Activated CD4-positive, CD25-positive, alpha-beta regulatory T cell (primary cell): ENCODE data around the gene CPNE5.
"Not testable (repeated sequence)": the region's sequence is repeated elsewhere in the genome, so short reads cannot be mapped to it uniquely, and the experiment has no call there.

Experiments used
- DNase-seq, 4 experiments: peaks; one replicate each; lab custom pipeline; 2025; lab: John Stamatoyannopoulos, UW

The CPNE5 gene

DNA sequence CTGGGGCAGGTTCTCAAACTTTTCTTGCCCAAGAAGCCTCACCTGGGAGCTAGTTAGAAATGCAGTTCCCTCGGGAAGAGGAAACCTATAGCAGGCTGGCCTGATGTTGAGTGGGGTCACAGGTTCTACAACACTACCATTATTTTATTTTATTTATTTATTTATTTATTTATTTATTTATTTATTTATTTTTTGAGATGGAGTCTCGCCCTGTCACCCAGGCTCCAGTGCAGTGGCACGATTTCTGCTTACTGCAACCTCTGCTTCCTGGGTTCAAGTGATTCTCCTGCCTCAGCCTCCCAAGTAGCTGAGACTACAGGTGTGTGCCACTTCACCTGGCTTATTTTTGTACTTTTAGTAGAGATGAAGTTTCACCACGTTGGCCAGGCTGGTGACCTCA lies 115.3 kb downstream of the CPNE5 start:
- not testable (repeated sequence) for DNase-seq

DNA sequence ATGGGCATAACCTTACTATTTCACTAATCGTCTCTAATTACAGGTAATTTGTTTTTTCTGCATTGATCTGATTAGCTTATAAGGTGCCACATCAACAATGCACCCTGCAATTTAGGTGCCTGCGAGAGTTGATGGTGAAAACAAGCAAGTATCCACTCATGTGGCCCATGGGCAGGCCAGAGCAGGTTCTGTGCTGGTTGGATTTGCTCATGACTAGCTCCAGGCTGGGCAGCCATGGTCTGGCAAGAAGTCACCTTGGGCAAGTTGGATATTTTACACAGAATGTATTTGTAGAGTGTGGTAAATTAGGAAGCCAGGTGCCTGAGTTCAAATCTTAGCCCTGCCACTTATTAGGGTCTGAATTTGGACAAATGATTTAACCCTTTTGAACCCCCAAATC lies 116.4 kb downstream of the CPNE5 start:
- no peak for DNase-seq

DNA sequence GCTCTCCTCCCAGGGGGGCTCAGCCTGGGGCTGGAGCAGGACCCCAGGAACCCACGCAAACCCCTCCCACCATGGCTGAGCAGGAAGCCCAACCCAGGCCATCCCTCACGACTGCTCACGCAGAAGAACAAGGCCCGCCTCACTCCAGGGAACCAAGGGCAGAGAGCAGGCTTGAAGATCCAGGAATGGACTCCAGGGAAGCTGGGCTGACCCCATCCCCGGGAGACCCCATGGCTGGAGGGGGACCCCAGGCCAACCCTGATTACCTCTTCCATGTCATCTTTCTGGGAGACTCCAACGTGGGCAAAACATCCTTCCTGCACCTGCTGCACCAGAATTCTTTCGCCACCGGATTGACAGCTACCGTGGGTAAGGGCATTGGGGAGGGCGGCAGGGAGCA lies 116.9 kb downstream of the CPNE5 start:
- no peak for DNase-seq

DNA sequence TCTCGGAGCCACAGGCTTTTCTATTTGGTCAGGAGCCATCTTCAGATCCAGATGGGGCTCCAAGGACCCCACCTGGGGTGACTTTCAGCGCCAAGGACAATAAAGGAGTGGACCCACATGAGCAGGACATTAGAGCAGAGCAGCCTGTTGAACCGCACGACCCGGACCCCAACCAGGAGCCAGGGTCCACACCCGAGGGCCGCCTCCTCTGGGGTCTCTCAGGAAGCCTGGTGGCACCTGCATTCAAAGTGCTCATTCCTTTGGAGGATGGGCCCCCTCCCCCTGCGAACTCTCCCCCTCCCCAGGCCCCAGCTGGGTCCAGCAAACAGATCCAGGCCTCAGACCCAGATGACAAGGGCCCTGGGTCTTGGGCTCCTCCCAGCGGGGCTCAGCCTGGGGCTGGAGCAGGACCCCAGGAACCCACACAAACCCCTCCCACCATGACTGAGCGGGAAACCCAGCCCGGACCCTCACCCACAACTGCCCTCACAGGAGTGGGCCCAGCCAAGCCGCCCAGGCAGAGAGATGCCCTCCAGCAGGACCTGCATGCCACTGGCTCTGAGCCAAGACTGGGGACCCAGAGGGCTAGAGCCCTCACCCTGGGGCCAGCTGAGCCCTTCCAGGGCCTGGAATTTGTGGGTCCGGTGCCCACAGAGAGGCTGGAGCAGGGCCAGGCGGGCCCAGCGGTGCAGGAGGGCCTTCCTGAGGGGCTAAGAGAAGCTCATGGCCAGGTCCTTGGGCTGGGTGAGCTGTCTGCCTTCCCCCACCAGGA lies 117.7 kb downstream of the CPNE5 start:
- no peak for DNase-seq

DNA sequence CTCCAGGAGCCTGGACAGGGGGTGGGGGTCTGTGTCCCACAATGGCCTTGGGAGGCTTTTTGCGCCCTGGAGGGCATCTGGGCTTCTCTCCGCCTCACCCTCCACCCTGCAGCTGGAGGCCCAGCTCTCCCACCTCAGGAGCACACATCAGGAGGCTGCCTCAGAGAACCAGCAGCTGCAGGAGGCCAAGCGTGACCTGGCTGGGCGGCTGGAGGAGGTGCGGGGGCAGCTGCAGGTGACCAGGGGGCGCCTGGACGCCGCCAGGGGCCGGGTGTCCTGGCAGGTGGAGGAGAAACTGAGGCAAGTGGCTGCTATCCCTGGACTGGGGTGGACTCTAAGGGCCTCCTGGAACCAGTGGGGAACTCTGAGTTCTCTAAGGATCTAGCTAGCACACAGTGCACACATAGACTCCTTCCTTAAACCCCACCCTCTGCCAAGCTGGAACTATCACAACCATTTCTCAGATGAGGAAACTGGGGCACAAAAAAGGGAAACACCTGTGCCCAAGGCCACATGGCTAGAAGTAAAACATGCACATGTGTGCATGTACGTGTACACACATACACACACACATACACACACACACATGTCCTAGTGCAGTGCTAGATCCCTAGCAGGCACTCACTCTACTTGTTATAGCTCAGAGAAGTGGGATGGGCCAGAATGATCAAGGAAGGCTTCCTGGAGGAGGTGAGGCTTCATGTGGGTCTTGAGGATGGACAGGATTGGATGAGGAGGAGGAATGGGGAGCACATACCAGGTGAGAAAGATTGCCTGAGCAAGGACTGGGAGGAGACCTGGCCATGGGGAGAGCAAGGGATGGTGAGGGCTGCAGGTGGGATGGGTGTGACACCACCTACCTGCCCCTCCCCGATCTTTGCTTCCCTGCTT lies 118.7 kb downstream of the CPNE5 start:
- DNase-seq, result no peak

DNA sequence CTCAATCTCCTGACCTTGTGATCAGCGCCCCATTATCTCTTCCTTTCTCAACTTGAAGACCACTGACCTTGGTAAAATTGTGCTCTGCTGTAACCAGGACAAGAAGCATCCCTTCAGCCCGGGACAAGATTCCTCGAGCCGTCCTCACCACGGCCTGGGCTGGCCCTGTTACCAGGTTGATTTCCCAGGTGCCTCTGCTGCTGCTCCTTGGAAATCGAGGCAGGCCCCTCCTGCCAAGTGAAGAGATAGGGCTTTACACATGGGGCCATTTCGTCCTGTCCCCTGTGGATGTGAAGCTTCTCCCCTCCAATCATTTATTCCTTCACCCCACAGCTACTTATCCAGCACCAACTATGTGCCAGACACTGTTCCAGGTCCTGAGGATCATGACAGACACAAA lies 120.1 kb downstream of the CPNE5 start:
- no peak for DNase-seq

DNA sequence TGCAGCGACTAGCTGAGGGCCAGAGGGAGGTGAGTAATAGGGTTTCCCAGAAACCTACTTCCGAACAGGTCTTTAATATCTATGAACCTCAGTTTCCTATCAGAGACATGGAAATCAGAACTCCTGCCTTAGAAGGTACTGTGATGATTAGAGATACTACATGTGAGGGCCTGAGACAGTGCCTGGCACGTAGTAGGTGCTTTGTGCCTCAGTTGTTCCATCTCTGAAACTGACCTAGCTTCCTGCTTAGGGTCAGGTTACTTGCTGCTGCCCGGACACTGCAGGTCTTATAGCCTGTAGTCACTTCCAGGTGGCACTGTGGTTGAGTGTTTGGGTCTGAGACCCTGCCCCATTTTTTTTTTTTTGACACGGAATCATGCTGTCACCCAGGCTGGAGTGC lies 120.7 kb downstream of the CPNE5 start:
- DNase-seq, result no peak

DNA sequence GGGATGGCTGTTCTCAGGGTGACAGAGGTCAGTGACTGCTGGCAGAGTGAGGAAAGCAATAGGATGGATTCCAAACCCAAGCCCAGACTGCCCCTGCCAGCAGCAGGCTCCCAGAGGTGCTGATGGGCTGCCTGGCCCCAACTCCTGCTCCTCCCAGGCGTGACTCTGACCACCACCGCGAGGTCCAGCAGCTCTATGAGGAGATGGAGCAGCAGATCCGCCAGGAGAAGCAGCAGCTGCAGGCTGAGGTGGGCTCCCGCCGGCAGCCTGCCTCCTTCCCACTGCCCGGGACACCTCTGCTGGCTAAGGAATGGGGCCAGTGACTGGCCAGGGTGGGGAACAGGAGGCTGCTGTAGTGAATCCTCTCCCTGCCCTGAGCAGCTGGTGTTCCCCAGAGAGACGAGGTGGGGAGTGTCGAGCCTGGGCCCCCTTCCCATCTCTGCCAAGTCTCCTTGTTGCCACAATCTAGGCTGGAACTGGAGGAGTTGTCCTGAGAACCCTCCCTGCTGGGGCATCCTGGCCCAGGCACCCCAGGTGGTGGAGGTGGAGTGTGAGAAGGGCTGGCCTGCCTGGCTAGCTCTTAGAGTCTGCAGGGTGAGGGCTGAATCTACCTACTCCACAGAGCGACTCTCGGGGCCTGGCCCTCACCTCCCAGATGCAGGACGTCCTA lies 121.2 kb downstream of the CPNE5 start:
- no peak for DNase-seq

DNA sequence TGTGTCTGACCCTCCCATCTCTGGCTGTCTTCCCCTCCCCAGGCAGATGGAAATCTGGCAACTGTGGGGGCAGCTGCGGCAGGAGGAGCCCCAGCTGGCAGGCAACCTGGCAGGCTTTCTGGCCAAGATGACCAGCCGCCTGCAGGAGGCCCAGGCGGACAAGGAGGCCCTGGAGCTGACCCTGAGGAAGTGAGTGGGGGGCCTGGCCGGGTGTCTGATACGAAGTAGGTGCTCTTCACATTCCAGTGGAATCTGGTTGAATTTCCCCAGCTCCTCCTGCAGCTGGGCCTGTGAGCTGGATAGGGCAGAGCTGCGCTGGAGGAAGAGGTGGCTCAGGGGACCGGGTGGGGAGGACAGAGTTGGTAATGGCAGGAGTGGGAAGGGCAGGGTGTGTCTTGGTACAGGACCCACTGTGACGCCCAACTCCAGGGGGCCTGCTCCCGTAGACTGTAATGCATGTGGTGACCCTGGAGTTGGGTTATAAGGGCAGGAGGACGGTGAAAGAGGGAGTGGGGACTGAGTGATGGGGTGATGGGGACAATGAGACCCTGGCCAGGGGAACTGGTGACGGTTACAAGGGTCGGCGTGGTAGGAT lies 121.9 kb downstream of the CPNE5 start:
- no peak for DNase-seq

DNA sequence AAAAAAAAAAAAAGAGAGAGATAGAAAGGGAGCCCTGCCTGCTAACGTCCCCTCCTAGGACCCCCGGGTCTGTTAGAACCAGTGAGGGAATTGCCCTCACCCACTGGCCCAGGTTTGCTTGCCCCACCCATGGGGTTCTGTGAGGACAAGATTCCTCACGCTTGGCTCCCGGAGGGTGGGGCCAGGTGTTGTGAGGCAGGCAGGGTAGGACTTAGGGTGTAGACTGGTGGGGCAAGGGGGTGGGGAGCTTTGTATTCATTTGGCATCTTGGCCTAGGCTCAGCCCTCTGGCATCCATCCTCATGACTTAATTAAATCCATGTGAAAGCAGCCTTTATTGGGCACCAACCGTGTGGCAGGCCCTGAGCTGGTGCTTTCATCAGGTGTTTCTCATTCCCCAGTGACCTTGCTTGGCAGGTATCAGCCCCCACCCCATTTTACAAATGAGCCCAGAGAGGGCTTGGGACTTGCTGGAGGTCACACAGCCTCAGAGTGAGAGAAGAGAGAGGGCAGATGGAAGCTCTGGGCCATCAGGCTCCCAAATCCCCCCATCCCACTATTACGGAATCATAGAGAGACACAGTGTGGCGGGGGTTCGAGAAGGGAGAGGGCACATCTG lies 122.7 kb downstream of the CPNE5 start:
- no peak for DNase-seq

DNA sequence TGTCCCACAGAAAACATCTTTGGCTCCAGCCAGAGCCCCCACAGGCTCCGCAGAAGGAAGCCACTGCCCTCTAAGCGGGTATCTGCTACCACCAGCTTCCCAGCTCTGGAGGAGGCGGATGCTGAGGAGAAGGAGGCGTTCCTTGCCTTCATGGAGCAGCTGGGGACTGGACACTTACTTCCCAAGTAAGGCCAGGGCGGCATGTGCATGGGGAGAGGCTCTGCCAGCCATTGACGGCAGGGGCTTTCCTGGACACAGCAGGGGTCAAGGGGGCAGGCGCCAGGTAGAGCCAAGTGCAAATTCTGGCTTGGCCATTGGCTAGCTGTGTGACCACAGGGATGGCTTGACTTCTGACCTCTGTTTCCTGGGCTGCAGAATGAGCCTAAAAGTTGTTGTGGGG lies 123.8 kb downstream of the CPNE5 start:
- DNase-seq, result no peak

DNA sequence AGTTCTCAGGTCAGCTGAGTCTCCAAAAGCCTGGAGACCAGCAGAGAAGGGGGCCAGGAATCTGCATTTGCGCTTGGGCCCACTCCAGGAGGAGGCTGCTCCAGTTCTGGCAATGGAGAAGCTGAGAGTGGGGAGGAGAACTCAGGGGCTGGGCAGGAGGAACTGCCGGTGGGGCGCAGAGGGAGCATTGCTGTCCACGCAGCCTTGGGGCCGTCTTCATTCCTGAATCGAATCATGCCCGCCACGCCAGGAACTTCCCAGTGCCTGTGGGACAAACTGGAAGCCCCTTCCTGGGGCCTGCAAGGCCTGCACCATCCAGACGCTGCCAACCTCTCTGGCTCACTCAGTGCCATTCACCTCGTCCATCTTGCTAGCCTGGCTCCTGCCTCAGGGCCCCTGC lies 124.7 kb downstream of the CPNE5 start:
- no peak for DNase-seq

DNA sequence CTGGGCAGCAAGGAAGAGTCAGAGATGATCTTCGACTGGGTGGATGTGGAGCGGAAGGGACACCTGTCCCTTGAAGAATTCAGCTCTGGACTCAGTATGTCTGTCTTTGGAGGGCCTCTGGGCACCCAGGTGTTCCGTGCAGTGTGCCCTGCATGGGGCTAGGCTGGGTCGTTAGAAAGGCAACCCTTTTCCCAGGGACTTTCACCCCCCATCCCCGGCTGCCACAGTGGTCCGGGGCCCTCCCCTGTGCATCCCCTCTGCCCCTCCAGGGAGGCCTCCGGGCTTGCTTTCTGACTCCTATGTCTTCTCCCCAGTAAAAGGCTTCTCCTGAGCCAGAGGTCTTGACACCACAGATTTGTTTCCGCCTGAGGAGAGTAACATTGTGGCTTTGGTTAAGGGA lies 125.4 kb downstream of the CPNE5 start:
- DNase-seq, result no peak

DNA sequence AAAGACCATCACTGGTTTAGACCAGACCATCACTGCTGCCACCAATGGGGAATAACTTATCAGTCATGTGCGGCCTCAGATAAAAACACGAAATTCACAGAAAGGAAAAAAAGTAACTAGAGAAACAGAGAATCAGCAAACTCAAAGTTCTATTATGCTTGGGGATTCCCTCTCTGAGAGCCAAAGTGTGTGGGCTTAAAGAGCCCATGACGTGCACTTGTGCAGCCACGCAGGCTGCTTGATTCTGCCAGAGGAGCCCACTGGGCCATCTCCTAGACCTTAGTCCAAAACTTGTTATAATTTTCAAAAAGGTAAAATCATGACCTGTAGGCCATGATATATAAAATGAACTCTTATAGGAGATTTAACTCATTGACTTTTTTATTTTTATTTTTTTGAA lies 126.4 kb downstream of the CPNE5 start:
- DNase-seq, result no peak

DNA sequence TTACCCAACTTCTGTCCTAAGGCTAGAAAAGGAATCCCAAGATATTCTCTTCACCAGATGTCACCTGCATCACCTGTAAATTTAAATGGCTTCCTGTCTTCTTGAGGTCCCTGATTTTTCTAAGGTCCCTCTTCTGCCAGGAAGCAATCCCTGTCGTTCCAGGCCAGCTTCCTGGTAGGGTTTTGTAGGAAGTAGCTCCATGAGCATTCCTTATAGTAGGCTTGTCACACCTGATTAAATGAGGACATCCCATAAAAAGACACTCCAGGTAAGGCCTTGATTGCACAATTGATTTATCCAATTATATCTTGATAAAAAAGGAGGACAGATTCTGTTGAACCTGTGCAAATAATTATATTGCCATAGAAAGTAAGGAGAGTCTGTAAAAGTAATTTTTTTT lies 132.9 kb downstream of the CPNE5 start:
- no peak for DNase-seq

DNA sequence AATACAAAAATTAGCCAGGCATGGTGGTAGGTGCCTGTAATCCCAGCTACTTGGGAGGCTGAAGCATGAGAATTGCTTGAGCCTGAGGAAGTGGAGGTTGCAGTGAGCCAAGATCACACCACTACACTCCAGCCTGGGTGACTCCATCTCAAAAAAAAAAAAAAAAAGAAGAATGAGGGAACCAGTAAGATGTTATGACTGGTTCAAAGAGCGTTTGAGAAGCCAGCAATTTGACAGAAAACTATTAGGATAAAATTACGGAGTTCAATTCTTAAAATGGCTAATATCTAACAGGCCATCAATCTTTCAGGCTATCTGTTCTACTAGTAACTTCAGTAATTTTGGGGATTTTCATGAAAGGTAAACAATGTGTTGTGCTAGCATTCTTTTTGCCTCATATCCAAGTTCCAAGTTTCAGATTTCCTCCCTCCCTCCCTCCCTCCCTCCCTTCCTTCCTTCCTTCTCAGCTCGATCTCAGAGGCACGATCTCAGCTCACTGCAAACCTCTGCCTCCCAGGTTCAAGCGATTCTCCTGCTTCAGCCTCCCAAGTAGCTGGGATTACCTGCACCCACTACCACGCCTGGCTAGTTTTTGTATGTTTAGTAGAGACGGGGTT lies 134.2 kb downstream of the CPNE5 start:
- DNase-seq, result not testable (repeated sequence)

DNA sequence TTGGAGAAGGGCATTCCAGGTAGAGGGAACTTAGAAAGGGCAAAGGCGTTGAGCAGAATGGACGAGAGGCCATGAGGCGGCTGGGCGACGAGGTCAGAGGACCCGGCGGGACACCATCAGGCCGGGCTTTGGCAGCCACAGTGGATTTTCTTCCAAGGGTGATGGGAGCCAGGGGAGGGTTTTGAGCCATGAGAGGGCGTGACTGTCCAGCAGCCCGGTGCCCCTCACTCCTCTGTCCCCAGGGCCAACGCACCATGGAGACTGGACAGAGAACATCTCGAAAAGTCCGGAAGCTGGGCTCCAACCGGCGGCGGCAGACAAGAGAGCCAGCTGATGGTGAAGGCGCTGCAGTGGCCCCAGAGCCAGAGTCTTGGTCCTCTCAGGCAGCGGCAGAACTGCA lies 135.3 kb downstream of the CPNE5 start:
- DNase-seq, result no peak

DNA sequence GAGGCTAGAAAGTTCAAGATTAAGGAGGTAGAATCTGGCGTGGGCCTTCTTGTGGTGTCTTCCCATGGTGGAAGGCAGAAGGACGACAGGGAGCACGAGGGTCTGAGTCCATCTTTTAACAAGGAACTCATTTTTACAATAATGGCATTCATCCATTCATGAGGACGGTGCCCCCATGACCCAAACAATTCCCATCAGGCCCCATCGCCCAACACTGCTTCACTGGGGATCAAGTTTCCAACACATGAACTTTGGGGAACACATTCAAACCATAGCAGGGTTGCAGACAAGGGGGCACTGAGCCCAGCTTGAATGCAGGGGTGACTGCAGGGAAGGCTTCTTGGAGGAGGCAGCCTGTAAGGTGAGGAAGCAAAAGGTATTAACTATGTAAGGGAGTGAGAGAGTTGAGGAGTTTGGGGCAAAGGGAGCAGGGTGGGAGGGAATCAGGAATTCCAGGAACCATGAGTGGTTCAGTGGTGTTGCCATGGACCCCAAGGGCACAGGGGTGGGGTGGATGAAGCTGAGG lies 136.1 kb downstream of the CPNE5 start:
- DNase-seq, result no peak

DNA sequence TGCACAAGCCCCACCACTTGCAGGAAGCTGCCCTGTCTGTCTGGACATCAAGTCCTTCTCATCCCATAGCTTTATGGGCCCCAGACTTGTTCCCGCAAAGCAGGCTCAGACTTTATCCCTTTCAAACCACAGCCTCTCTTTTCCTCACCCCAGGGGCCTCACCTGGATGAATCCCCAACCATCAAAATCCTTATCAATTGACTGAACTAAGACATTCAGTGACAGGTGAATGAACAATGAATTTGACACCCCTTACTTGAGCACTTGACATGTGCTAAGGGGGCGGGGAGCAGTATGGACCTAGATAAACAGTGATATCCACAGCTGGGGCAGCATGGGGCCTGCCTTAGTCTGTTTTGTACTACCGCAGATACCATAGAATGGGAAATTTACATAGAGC lies 136.6 kb downstream of the CPNE5 start:
- no peak for DNase-seq

DNA sequence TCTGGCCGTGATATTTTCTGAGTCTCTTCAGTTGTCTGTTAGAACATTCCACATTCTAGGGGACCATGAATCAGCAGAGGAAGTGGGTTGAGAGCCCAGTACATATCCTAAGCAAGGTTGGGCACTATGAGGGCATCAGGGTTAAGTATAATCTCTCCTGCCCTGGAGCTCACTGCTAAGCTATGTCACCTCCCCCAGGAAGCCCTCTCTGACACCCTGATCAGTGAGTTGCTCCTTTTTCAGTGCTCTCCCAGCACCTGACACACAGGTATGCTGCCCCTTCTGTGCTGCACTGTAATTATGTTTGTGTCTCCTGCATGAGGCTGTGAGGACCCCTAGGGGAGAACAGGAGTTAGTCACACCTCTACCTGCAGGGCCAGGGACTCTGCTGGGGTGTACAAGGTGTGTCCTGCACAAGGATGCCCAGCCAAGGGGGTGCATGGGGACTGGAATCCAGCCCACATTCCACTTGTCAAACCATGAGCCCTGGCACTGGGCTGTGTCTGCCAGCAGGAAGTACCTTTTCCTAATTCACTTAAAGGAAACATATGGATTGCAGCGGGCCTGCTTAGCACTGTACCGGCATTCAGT lies 137.7 kb downstream of the CPNE5 start:
- no peak for DNase-seq

DNA sequence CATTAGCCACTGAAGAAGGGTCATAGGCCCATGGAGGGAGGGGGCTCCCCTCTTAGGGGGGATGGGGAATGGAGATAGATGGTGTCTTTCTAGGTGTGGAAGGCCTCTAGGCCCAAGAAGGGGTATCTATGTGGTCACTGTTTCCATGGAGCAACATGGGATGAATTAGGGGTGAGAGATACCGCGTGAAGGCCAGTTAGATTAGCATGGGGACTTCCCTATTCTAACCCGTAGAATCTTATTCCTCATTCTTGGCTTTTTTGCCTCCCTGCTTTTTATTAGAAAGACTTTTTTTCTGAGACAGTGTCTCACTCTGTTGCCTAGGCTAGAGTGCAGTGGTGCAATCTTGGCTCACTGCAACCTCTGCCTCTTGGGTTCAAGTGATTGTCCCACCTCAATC lies 138.4 kb downstream of the CPNE5 start:
- DNase-seq, result no peak
